Parathyroid adenoma (tissue), 2 donors: ENCODE data around the gene ZNF605.
"Not testable (repeated sequence)": the region's sequence is repeated elsewhere in the genome, so short reads cannot be mapped to it uniquely, and the experiment has no call there.

Experiments used
- H2AFZ ChIP-seq: fragments of 300-600 bp; sonication (generic); one replicate; pipeline ENCODE4 v1.7.0; 2017; ENCODE audit warnings: antibody characterized with exemption, mild to moderate bottlenecking
- H3K27ac ChIP-seq: fragments of 300-600 bp; sonication (generic); one replicate; pipeline ENCODE4 v1.7.0; 2017
- H3K27me3 ChIP-seq: fragments of 300-600 bp; sonication (generic); one replicate; pipeline ENCODE4 v1.7.0; 2017; ENCODE audit warnings: low read length; ENCODE audit not compliant: control insufficient read depth, insufficient read depth
- H3K36me3 ChIP-seq: fragments of 300-600 bp; sonication (generic); one replicate; pipeline ENCODE4 v1.7.0; 2017; ENCODE audit warnings: low read length; ENCODE audit not compliant: control insufficient read depth, insufficient read depth
- H3K4me1 ChIP-seq: fragments of 300-600 bp; sonication (generic); one replicate; pipeline ENCODE4 v1.7.0; 2017; ENCODE audit warnings: control low read depth
- H3K4me2 ChIP-seq: fragments of 300-600 bp; sonication (generic); one replicate; pipeline ENCODE4 v1.7.0; 2017; ENCODE audit warnings: low read length
- H3K4me3 ChIP-seq: fragments of 300-600 bp; sonication (generic); one replicate; pipeline ENCODE4 v1.7.0; 2017; ENCODE audit warnings: low read depth, low read length
- H3K79me2 ChIP-seq: fragments of 300-600 bp; sonication (generic); one replicate; pipeline ENCODE4 v1.7.0; 2017; ENCODE audit warnings: control low read depth
- H3K9ac ChIP-seq: fragments of 300-600 bp; sonication (generic); one replicate; pipeline ENCODE4 v1.7.0; 2017; ENCODE audit warnings: mild to moderate bottlenecking
- H3K9me3 ChIP-seq: fragments of 300-600 bp; sonication (generic); one replicate; pipeline ENCODE4 v1.7.0; 2017; ENCODE audit warnings: low read length; ENCODE audit not compliant: control insufficient read depth
- TF ChIP-seq, protein P1 (sequence below): fragments of 300-600 bp; sonication (generic); IDR thresholded peaks from one replicate; pipeline ENCODE4 v1.7.0; 2017; ENCODE audit warnings: antibody characterized with exemption, mild to moderate bottlenecking
- donor health status: primary hyperparathyroidism.

Gene ZNF605

DNA sequence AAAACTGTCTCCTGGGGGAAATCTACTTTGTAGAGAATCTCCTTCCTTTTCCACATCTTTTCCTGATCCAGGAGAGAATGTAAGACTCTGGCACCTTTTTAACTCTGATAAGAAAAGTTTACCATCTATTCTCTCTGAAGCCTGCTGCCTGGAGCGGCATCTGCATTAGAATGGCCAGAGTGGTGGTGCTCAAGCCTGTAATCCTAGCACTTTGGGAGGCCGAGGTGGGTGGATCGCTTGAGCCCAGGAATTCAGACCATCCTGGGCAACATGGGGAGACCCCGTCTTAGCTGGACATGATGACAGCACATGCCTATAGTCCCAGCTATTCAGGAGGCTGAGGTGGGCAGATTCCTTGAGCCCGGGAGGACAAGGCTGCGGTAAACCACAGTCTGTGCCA lies 67.3 kb downstream of the ZNF605 start:
- Histone ChIP-seq H3K4me3 (no peak overlapping the region), H2AFZ (no peak overlapping the region), H3K4me1 (no peaks in the 10 kb centered on the region), H3K27ac (no peak overlapping the region), H3K9ac (no peak overlapping the region), H3K27me3 (no peaks in the 10 kb centered on the region), H3K36me3 (no peaks in the 10 kb centered on the region), H3K9me3 (no peaks in the 10 kb centered on the region), H3K79me2 (no peaks in the 10 kb centered on the region), H3K4me2 (no peak overlapping the region)
- TF ChIP-seq, protein P1, sequence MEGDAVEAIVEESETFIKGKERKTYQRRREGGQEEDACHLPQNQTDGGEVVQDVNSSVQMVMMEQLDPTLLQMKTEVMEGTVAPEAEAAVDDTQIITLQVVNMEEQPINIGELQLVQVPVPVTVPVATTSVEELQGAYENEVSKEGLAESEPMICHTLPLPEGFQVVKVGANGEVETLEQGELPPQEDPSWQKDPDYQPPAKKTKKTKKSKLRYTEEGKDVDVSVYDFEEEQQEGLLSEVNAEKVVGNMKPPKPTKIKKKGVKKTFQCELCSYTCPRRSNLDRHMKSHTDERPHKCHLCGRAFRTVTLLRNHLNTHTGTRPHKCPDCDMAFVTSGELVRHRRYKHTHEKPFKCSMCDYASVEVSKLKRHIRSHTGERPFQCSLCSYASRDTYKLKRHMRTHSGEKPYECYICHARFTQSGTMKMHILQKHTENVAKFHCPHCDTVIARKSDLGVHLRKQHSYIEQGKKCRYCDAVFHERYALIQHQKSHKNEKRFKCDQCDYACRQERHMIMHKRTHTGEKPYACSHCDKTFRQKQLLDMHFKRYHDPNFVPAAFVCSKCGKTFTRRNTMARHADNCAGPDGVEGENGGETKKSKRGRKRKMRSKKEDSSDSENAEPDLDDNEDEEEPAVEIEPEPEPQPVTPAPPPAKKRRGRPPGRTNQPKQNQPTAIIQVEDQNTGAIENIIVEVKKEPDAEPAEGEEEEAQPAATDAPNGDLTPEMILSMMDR = no peak

DNA sequence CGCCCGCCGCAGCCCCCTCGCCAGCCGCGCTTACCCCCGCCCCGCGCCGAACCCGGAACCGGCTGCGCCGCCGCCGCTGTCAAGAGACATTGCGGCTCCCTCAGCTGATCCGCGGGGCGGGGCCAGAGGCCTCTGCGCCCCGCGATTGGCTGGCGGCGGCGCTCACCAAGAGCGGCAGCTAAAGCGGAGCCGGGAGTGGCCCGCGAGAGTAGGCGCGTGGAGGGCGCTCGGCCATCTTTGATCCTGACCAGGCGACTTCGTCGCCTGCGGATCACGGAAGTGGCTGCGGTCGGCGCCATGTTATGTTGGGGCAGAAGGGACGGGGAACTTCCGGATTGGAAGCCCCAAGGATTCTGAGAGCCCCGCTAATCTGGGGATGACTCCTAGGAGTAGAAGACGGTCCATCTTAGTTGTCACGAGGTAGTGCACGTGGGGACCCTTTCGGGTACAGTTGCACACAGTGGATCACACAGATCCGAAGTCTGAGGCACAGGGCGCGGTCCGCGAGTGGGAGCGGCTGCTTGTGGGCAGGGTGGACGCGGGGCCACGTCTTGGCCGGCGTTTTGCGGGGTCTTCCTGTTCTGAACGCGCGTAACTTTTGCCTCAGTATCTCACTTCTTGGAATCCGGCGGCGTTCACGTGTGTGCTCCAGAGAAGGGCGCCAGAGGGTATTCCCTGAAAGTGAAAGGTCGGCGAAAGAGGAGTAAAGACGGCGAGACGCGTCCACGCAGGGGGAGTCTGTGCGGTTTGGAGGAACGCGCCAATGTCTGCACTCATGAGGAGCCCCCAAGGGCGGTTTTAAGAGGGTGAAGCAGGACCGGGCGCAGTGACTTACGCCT lies 68.4 kb downstream of the ZNF605 start, which contains the start of gene CHFR:
Gene CHFR, minus strand, starts transcription at position 93 of the 839 bp plus-strand sequence. CDS start 277 bp downstream, outside the sequence.
- no peak within 1 kb of the TSS for H3K9ac ChIP-seq
- H3K4me3 ChIP-seq = peak within 1 kb of the TSS; percentile 96
- H3K4me1 ChIP-seq = no peaks in the 10 kb centered on the region
- peak within 1 kb of the TSS; percentile 63 for H3K27ac ChIP-seq
- peaks cover 2% of the 10 kb centered on the region for H3K79me2 ChIP-seq
- no peaks in the 10 kb centered on the region for H3K36me3 ChIP-seq
- H2AFZ ChIP-seq = peak within 1 kb of the TSS; percentile 66
- TF ChIP-seq, protein P1 = no peak
- no peaks in the 10 kb centered on the region for H3K27me3 ChIP-seq
- H3K9me3 ChIP-seq = no peaks in the 10 kb centered on the region
- peak within 1 kb of the TSS; percentile 90 for H3K4me2 ChIP-seq

DNA sequence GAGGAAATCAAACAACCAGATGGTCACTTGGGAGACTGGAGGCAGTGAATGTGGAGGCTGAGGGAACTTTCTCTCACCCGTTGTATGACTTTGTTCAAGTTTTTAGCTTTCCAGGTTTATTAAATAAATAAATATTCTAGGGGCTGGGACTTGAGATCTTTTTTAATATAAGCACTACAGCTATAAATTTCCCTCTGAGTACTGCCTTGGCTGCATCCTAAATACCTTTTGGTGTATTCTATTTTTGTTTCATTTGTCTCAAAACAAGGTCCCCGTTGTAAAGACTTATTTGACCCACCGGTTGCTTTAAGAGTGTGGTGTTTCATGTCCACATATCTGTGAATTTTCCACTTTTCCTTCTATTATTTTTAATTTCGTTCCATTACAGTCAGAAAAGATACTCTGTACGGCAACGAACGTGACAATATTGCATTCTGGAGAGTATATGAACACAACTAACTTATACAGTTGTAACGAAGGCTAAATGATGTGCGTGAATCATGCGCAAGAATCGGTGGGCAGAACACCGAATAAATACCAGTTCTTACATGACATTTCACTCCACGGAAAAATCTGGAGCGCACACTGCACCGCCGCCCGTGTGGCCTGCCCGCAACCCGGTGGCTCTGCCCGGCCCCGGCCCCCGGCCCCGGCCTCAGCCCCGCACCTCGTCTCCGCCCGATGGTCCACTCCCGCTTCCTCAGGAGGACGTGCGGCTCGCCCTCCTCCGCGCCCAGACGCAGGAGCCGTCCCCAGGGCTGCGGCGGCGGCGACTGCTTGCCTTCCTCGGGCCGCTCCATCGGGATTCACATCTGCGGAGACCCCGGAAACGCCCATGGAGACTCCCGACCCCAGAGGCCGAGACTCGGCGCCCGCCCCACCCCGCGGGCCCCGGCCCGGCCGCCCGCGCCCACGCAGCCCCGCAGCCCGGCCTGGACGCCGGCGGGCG lies 69.3 kb downstream of the ZNF605 start:
- H3K9ac ChIP-seq = no peak overlapping the region
- H3K27me3 ChIP-seq = no peaks in the 10 kb centered on the region
- peaks cover 2% of the 10 kb centered on the region for H3K79me2 ChIP-seq
- H3K9me3 ChIP-seq = no peaks in the 10 kb centered on the region
- no peaks in the 10 kb centered on the region for H3K36me3 ChIP-seq
- TF ChIP-seq, protein P1 = no peak
- H3K4me1 ChIP-seq = no peaks in the 10 kb centered on the region
- peak overlapping the region; percentile 77 for H3K4me3 ChIP-seq
- peak overlapping the region; percentile 84 for H3K4me2 ChIP-seq
- H3K27ac ChIP-seq = no peak overlapping the region
- H2AFZ ChIP-seq = peak overlapping the region; percentile 66

DNA sequence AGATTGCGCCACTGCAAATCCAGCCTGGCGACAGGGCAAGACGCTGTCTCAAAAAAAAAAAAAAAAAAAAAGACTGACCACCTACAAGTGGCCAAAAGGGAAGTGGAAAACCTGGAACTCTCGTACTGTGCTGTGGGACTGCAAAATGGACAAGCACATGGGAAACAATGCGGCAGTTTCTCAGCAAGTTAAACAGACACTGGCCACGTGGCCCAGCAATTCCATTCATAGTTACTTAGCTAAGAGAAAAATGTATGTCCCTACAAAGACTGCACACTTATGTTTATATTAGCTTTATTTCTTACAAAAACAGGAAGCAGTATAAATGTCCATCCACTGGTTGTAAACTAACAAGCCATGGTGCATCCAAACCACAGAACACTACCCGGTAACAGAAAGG lies 74.3 kb downstream of the ZNF605 start:
- Histone ChIP-seq H3K9me3 (no peaks in the 10 kb centered on the region), H3K79me2 (peaks cover 4% of the 10 kb centered on the region), H3K27ac (no peak overlapping the region), H2AFZ (no peak overlapping the region), H3K4me2 (no peak overlapping the region), H3K4me1 (no peaks in the 10 kb centered on the region), H3K9ac (no peak overlapping the region), H3K36me3 (no peaks in the 10 kb centered on the region), H3K27me3 (no peaks in the 10 kb centered on the region), H3K4me3 (no peak overlapping the region)
- TF ChIP-seq, protein P1 = no peak

DNA sequence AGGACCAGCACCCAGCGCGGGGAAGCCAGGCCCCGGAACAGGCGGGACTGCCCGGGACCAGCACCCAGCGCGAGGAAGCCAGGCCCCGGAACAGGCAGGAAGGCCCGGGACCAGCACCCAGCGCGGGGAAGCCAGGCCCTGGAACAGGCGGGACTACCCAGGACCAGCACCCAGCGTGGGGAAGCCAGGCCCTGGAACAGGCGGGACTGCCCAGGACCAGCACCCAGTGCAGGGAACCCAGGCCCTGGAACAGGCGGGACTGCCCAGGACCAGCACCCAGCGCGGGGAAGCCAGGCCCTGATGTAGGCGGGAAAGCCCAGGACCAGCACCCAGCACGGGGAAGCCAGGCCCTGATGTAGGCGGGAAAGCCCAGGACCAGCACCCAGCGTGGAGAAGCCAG lies 81.5 kb downstream of the ZNF605 start:
- not testable (repeated sequence) for H3K4me3 ChIP-seq, H3K79me2 ChIP-seq, H3K9ac ChIP-seq, H3K9me3 ChIP-seq, H3K4me2 ChIP-seq, H2AFZ ChIP-seq, H3K27me3 ChIP-seq, H3K36me3 ChIP-seq, H3K27ac ChIP-seq, H3K4me1 ChIP-seq
